B cell (primary cell): ENCODE measurements around the gene WNT11. TPM values are rescaled to one million over a fixed set of nuclear protein-coding genes. Genes with fewer than 3 reads are reported as not detected.

Source experiments
- ATAC-seq: fragments of 200-7000 bp; cut with Tn5 transposase; one replicate; pipeline ENCODE4 v1.10.0; 2021; ENCODE audit warnings: low read depth, mild to moderate bottlenecking, moderate number of reproducible peaks, moderate library complexity
- CTCF ChIA-PET: fragments of 350-600 bp; sonication (Branson Sonifier 250); formaldehyde crosslinking; loops from one replicate; lab custom pipeline; 2021; ENCODE audit warnings: antibody characterized with exemption, inconsistent platforms; lab: Charles Lee
- POLR2A ChIA-PET: fragments of 350-600 bp; sonication (Branson Sonifier 250); formaldehyde crosslinking; loops from one replicate; lab custom pipeline; 2021; ENCODE audit warnings: antibody characterized with exemption; lab: Charles Lee
- DNase-seq: peaks from one replicate; pipeline ENCODE4 v3.0.0; 2013
- H2AFZ ChIP-seq: 2 replicates; pipeline ENCODE4 v1.6.1; 2012; ENCODE audit warnings: mild to moderate bottlenecking, low read depth, low read length; ENCODE audit not compliant: insufficient read depth, poor library complexity, severe bottlenecking
- H3K27ac ChIP-seq, 2 donors: 1 replicate in 1 of 2; 2 replicates in 1 of 2; pipeline ENCODE4 v1.5.1; 2012 to 2013; ENCODE audit warnings: low read length in 2 of 2, mild to moderate bottlenecking in 2 of 2, moderate library complexity in 1 of 2
- H3K27me3 ChIP-seq, 4 experiments: fragments of 200-600 bp in 1 of 4; sonication (generic) in 1 of 4; replicated peaks in 1 of 4; 1 replicate in 2 of 4; 2 replicates in 2 of 4; pipeline versions ENCODE4 v1.6.1 to v1.7.0; 2013 to 2016; ENCODE audit warnings: low read length in 3 of 4, mild to moderate bottlenecking in 2 of 4, mixed read lengths in 1 of 4, moderate library complexity in 1 of 4; ENCODE audit not compliant: insufficient read depth in 4 of 4, control insufficient read depth in 3 of 4; ENCODE audit errors: control extremely low read depth in 1 of 4
- H3K36me3 ChIP-seq, 2 experiments: replicated peaks in 1 of 2; 1 replicate in 1 of 2; 2 replicates in 1 of 2; pipeline versions ENCODE4 v1.6.1 to v1.7.1; 2013; ENCODE audit warnings: low read length in 1 of 2; ENCODE audit not compliant: insufficient read depth in 2 of 2, control insufficient read depth in 1 of 2; ENCODE audit errors: control extremely low read depth in 1 of 2, extremely low read depth in 1 of 2
- H3K4me1 ChIP-seq, 2 donors: fragments of 200-600 bp in 1 of 2; sonication (generic) in 1 of 2; 1 replicate in 1 of 2; 2 replicates in 1 of 2; pipeline versions ENCODE4 v1.5.1 to v1.6.1; 2013 to 2017; ENCODE audit warnings: low read length in 2 of 2; ENCODE audit not compliant: control insufficient read depth in 2 of 2, insufficient read depth in 2 of 2
- H3K4me2 ChIP-seq: replicated peaks from 2 replicates; pipeline ENCODE3; 2012; ENCODE audit warnings: mild to moderate bottlenecking, low read depth, low read length; ENCODE audit not compliant: poor library complexity, severe bottlenecking
- H3K4me3 ChIP-seq, 5 experiments: fragments of 200-600 bp in 1 of 5; sonication (generic) in 1 of 5; 1 replicate in 3 of 5; 2 replicates in 2 of 5; pipeline versions ENCODE4 v1.5.1 to v1.7.0; 2011 to 2016; ENCODE audit warnings: low read length in 4 of 5, mild to moderate bottlenecking in 4 of 5, low read depth in 2 of 5, control low read depth in 1 of 5, moderate library complexity in 1 of 5; ENCODE audit not compliant: insufficient read depth in 1 of 5; ENCODE audit errors: control extremely low read depth in 1 of 5, extremely low read depth in 1 of 5
- H3K79me2 ChIP-seq: fragments of 200-600 bp; sonication (generic); one replicate; pipeline ENCODE4 v1.6.0; 2016; ENCODE audit warnings: low read length; ENCODE audit not compliant: control insufficient read depth, insufficient read depth
- H3K9ac ChIP-seq: fragments of 200-600 bp; sonication (generic); 2 replicates; pipeline ENCODE4 v1.6.1; 2017; ENCODE audit warnings: mild to moderate bottlenecking, low read length, moderate library complexity
- H3K9me3 ChIP-seq, 3 donors: one replicate each; pipeline versions ENCODE4 v1.6.1 to v1.7.1; 2013; ENCODE audit warnings: low read length in 2 of 3; ENCODE audit not compliant: control insufficient read depth in 2 of 3, insufficient read depth in 1 of 3; ENCODE audit errors: control extremely low read depth in 1 of 3
- H4K20me1 ChIP-seq: 2 replicates; pipeline ENCODE4 v1.6.0; 2012; ENCODE audit warnings: mild to moderate bottlenecking, low read length; ENCODE audit not compliant: insufficient read depth, control insufficient read depth, poor library complexity, severe bottlenecking
- H3K27ac Mint-ChIP-seq: one replicate; pipeline ENCODE4 v1.8.0; 2021; ENCODE audit warnings: mixed read lengths
- H3K27me3 Mint-ChIP-seq: one replicate; pipeline ENCODE4 v1.8.0; 2021; ENCODE audit warnings: mixed read lengths
- H3K4me1 Mint-ChIP-seq: one replicate; pipeline ENCODE4 v1.8.0; 2021; ENCODE audit warnings: mixed read lengths
- H3K4me3 Mint-ChIP-seq: one replicate; pipeline ENCODE4 v1.8.0; 2021; ENCODE audit warnings: mixed read lengths
- H3K9me3 Mint-ChIP-seq: one replicate; pipeline ENCODE4 v1.8.0; 2022; ENCODE audit warnings: mixed read lengths; ENCODE audit not compliant: insufficient read depth
- EZH2 ChIP-seq: IDR thresholded peaks from 2 replicates; pipeline ENCODE4 v1.6.1; 2012; ENCODE audit warnings: borderline replicate concordance, low read depth, mild to moderate bottlenecking, moderate library complexity, low read length; ENCODE audit not compliant: insufficient read depth, poor library complexity, severe bottlenecking
- WGBS: methylation state at CpG from one replicate; pipeline ENCODE4 v1.1.5; 2013; ENCODE audit warnings: missing lambda C conversion rate; ENCODE audit not compliant: insufficient coverage; 5-methylcytosine and 5-hydroxymethylcytosine counted together
- intact Hi-C: fragments of 100-400 bp; cut with micrococcal nuclease; formaldehyde crosslinking; loops from one replicate; pipeline ENCODE4 v1.10.0; 2022
- polyA plus RNA-seq: library from polyadenylated mRNA; depleted of rRNA; stranded (reverse); fragments of >200 nt; gene quantifications from 2 replicates; pipeline ENCODE4 v1.2.3, GENCODE V29; 2012
- total RNA-seq, 2 donors: library from RNA; stranded (reverse); fragments of 120-200 nt in 1 of 2; gene quantifications; 1 replicate in 1 of 2; 2 replicates in 1 of 2; pipeline versions ENCODE4 v1.2.3 to v1.2.4, GENCODE V29; 2013 to 2022
- TF ChIP-seq, protein P1 (sequence below): fragments of 200-600 bp; IDR thresholded peaks from one replicate; pipeline ENCODE4 v1.8.0; 2022; ENCODE audit warnings: antibody characterized with exemption, mild to moderate bottlenecking

Gene WNT11
- total and polyA plus RNA-seq, 2 donors (not counting 1 experiment from before 2014, with no cell fraction given), result 0.39 TPM; not detected in 1

DNA sequence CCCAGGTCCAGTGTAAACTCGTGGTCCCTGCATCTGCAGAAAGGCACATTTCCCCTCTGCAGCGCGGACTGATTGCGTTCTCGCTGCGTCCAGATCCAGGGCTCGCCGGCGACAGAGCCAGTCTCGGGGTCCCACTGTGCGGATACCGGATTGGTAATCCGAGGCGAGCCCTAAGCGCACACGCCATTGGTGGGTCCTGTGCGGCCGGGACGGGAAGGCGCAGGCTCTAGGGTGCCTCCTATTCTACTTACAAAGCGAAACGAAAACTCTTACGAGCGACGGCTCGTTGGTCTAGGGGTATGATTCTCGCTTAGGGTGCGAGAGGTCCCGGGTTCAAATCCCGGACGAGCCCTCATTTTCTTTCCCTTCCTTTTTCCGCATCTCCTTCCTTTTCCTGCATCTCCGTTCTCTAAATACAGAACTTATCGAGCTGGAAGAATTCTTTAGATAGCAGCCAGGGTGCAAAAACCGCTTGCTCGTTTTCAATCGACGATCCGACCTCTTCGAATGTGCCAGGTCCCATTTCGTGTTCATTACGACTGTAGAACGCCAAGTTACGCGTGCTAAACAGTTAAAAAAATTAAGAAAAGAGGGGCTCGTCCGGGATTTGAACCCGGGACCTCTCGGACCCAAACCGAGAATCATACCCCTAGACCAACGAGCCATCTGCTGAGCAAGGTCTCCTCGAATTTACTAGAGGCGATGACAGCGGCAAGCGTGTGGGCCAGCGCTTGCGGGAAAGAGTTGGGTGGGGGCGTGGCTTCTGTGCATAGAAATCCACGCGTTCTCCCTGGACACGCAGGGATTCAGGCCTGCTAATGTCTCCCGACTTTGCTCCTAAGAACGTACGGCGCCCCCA is 29.2 kb upstream of the WNT11 start:
- H4K20me1 ChIP-seq, result no peaks in the 10 kb centered on the region
- peaks cover 0 to 3% (median 0%) of the 10 kb centered on the region in 4 experiments for H3K27me3 ChIP-seq
- peak overlapping the region; percentile 84 to 97 (median 93) for H3K4me3 ChIP-seq
- no peak for TF ChIP-seq EZH2
- TF ChIP-seq, protein P1, sequence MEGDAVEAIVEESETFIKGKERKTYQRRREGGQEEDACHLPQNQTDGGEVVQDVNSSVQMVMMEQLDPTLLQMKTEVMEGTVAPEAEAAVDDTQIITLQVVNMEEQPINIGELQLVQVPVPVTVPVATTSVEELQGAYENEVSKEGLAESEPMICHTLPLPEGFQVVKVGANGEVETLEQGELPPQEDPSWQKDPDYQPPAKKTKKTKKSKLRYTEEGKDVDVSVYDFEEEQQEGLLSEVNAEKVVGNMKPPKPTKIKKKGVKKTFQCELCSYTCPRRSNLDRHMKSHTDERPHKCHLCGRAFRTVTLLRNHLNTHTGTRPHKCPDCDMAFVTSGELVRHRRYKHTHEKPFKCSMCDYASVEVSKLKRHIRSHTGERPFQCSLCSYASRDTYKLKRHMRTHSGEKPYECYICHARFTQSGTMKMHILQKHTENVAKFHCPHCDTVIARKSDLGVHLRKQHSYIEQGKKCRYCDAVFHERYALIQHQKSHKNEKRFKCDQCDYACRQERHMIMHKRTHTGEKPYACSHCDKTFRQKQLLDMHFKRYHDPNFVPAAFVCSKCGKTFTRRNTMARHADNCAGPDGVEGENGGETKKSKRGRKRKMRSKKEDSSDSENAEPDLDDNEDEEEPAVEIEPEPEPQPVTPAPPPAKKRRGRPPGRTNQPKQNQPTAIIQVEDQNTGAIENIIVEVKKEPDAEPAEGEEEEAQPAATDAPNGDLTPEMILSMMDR, result no peak
- POLR2A ChIA-PET, result interaction anchor here (0.6 to 1.5 kb wide), 4 partner anchors 27 to 1090 kb away, joined by 3 to 5 read pairs (median 4); no protein-coding TSS in a partner anchor
- H3K9me3 Mint-ChIP-seq, result no peaks in the 10 kb centered on the region
- H3K36me3 ChIP-seq, result no peaks in the 10 kb centered on the region
- peak overlapping the region; percentile 98 for H3K27ac Mint-ChIP-seq
- WGBS, result under 1% methylated on average over 55 of the region's 65 CpGs
- H3K27ac ChIP-seq, result peak overlapping the region; percentile 58 to 69
- CTCF ChIA-PET, result interaction anchor here (0.7 to 6.1 kb wide), 5 partner anchors 27 to 146 kb away, joined by 3 to 48 read pairs (median 5); partner anchors contain the start of gene GVQW3
- H3K79me2 ChIP-seq, result no peaks in the 10 kb centered on the region
- H3K4me3 Mint-ChIP-seq, result peak overlapping the region; percentile 91
- no peaks in the 10 kb centered on the region for H3K9me3 ChIP-seq
- intact Hi-C loops, result loop anchor here (1.0 to 10.0 kb wide), 7 partner anchors 28 to 1741 kb away; partner anchors contain the start of genes GVQW3, LIPT2, THAP12 and UVRAG
- peak overlapping the region; percentile 94 for H2AFZ ChIP-seq
- ATAC-seq, result peak; percentile 80
- peak; percentile 95 for DNase-seq
- peak overlapping the region; percentile 90 for H3K9ac ChIP-seq
- H3K4me1 ChIP-seq, result peaks cover 10 to 33% of the 10 kb centered on the region in 2 donors
- H3K27me3 Mint-ChIP-seq, result no peaks in the 10 kb centered on the region
- peak overlapping the region; percentile 96 for H3K4me2 ChIP-seq
- H3K4me1 Mint-ChIP-seq, result peaks cover 29% of the 10 kb centered on the region
